ENCODE measurements around the gene HCN1.

DNA sequence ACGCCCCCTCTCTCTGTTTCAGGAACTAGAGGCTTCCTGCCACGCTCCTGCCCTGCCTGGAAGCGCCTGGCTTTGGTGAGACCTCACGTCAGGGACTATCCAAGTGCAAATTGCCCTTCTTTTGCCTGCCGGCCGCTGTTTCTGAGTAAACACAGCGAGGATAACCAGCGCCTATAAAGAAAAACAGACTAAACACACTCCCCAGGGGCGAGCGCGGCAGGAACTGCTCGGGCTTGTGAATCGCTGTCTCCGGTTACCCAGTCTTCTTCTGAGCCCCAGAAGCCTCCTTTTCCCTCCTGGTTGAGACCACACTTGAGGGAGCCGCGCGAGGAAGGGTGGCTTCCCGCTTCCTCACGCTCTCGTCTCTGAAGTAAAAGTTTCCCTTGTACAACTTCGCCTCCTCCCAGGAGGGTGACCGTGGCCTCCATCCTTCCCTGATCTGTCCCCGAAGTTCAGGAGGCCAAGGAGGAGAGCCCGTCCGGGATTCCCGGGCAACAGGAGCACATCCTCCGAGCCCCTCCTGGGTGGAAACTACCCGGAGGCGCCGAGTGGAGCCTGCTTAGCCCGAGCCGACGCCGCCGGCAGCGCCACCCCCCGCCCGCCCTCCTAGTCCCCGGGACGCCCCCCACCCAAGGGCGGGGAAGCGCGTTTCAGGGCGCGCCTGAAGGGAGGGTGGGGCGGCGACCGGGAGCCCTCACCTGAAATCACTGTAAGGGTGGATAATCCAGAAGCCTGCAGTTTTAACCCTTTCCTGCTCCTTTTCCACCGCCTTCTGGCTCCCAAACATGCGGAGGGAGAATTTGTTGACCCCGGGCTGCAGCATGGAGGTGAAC, 993 bp downstream of the HCN1 start:
- TF ChIP-seq, protein P1, sequence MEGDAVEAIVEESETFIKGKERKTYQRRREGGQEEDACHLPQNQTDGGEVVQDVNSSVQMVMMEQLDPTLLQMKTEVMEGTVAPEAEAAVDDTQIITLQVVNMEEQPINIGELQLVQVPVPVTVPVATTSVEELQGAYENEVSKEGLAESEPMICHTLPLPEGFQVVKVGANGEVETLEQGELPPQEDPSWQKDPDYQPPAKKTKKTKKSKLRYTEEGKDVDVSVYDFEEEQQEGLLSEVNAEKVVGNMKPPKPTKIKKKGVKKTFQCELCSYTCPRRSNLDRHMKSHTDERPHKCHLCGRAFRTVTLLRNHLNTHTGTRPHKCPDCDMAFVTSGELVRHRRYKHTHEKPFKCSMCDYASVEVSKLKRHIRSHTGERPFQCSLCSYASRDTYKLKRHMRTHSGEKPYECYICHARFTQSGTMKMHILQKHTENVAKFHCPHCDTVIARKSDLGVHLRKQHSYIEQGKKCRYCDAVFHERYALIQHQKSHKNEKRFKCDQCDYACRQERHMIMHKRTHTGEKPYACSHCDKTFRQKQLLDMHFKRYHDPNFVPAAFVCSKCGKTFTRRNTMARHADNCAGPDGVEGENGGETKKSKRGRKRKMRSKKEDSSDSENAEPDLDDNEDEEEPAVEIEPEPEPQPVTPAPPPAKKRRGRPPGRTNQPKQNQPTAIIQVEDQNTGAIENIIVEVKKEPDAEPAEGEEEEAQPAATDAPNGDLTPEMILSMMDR (IDR thresholded peaks at IDR 0.05) = no peak
- no peak for TF ChIP-seq POLR2A (IDR thresholded peaks at IDR 0.05)
